ENCODE data around the gene GIPC2.
A peak's percentile ranks its signal among the peaks of the same experiment; 100 is the strongest.
"Not testable (repeated sequence)": the region's sequence is repeated elsewhere in the genome, so short reads cannot be mapped to it uniquely, and the experiment has no call there.

The GIPC2 gene

GRCh38 chr1:78101051-78101450 is 55.3 kb downstream of the GIPC2 start:
- no peak for DNase-seq

- DNase-seq: no peak
Observed at GRCh38 chr1:78101514-78101913, 55.7 kb downstream of the GIPC2 start.

GRCh38 chr1:78102082-78102481 is 56.3 kb downstream of the GIPC2 start:
- no peak for DNase-seq

- no peak for DNase-seq
Observed at GRCh38 chr1:78102916-78103315, 57.1 kb downstream of the GIPC2 start.

- no peak for DNase-seq
Observed at GRCh38 chr1:78104322-78104721, 58.6 kb downstream of the GIPC2 start.

- not testable (repeated sequence) for DNase-seq
Observed at GRCh38 chr1:78109659-78110058, 63.9 kb downstream of the GIPC2 start.

GRCh38 chr1:78113156-78113916 is 67.6 kb downstream of the GIPC2 start:
- no peak for DNase-seq

- DNase-seq: peak; percentile 38
Observed at GRCh38 chr1:78114034-78114956, 68.5 kb downstream of the GIPC2 start.

- not testable (repeated sequence) for DNase-seq
Observed at GRCh38 chr1:78120485-78120884, 74.7 kb downstream of the GIPC2 start.

- DNase-seq: no peak
Observed at GRCh38 chr1:78121710-78122109, 75.9 kb downstream of the GIPC2 start.

GRCh38 chr1:78122389-78122788 is 76.6 kb downstream of the GIPC2 start:
- no peak for DNase-seq

GRCh38 chr1:78126506-78126905 is 80.7 kb downstream of the GIPC2 start:
- DNase-seq: no peak

- no peak for DNase-seq
Observed at GRCh38 chr1:78132174-78132947, 86.6 kb downstream of the GIPC2 start.

GRCh38 chr1:78132948-78133322 is 87.2 kb downstream of the GIPC2 start:
- DNase-seq: no peak

- no peak for DNase-seq
Observed at GRCh38 chr1:78136680-78137079, 90.9 kb downstream of the GIPC2 start.

- no peak for DNase-seq
Observed at GRCh38 chr1:78141531-78142231, 95.9 kb downstream of the GIPC2 start.

- no peak for DNase-seq
Observed at GRCh38 chr1:78142736-78143135, 97.0 kb downstream of the GIPC2 start.

- peak; percentile 10 for DNase-seq
Observed at GRCh38 chr1:78143152-78143551, 97.4 kb downstream of the GIPC2 start.

GRCh38 chr1:78143673-78144072 is 97.9 kb downstream of the GIPC2 start:
- no peak for DNase-seq

GRCh38 chr1:78145105-78145580 is 99.4 kb downstream of the GIPC2 start:
- peak; percentile 30 for DNase-seq

GRCh38 chr1:78146205-78146771 is 100.5 kb downstream of the GIPC2 start:
- no peak for DNase-seq

- DNase-seq: no peak
Observed at GRCh38 chr1:78147031-78147430, 101.3 kb downstream of the GIPC2 start.
